Liver (tissue), 9 donors: ENCODE results near the gene PRICKLE4. TPM values are rescaled to one million over a fixed set of nuclear protein-coding genes. Genes with fewer than 3 reads are reported as not detected.

Experiments used
- DNase-seq: peaks from one replicate; pipeline ENCODE4 v3.0.0-alpha.2; 2017; ENCODE audit warnings: low spot score
- H3K27ac ChIP-seq, 2 donors: one replicate each; pipeline ENCODE4 v1.7.0; 2013; ENCODE audit warnings: inconsistent platforms in 2 of 2, low read length in 2 of 2, control low read depth in 1 of 2, low read depth in 1 of 2, mild to moderate bottlenecking in 1 of 2
- H3K27me3 ChIP-seq, 4 donors: one replicate each; pipeline versions ENCODE4 v1.6.1 to v1.7.0; 2013; ENCODE audit warnings: low read length in 3 of 4, inconsistent platforms in 1 of 4, mild to moderate bottlenecking in 1 of 4, moderate library complexity in 1 of 4; ENCODE audit not compliant: control insufficient read depth in 4 of 4, insufficient read depth in 4 of 4
- H3K36me3 ChIP-seq, 4 donors: one replicate each; pipeline versions ENCODE4 v1.6.1 to v1.7.0; 2013; ENCODE audit warnings: low read length in 3 of 4, mild to moderate bottlenecking in 3 of 4, low read depth in 1 of 4, moderate library complexity in 1 of 4; ENCODE audit not compliant: control insufficient read depth in 4 of 4, insufficient read depth in 3 of 4
- H3K4me1 ChIP-seq, 4 donors: one replicate each; pipeline versions ENCODE4 v1.6.1 to v1.7.0; 2013; ENCODE audit warnings: low read length in 3 of 4, mild to moderate bottlenecking in 3 of 4, moderate library complexity in 1 of 4; ENCODE audit not compliant: control insufficient read depth in 4 of 4, insufficient read depth in 4 of 4
- H3K4me3 ChIP-seq, 3 donors: one replicate each; pipeline versions ENCODE4 v1.6.1 to v1.7.0; 2013; ENCODE audit warnings: low read length in 3 of 3, control low read depth in 1 of 3, low read depth in 1 of 3, mild to moderate bottlenecking in 1 of 3
- H3K9ac ChIP-seq, 2 donors: one replicate each; pipeline ENCODE4 v1.7.0; 2013; ENCODE audit warnings: low read length in 2 of 2, mild to moderate bottlenecking in 2 of 2, moderate library complexity in 2 of 2, control low read depth in 1 of 2, low read depth in 1 of 2
- H3K9me3 ChIP-seq, 4 donors: one replicate each; pipeline versions ENCODE4 v1.6.1 to v1.7.0; 2013; ENCODE audit warnings: low read length in 3 of 4; ENCODE audit not compliant: control insufficient read depth in 4 of 4
- ATF3 ChIP-seq: IDR thresholded peaks from 2 replicates; pipeline ENCODE4 v1.6.1; 2016; ENCODE audit warnings: antibody characterized with exemption
- CTCF ChIP-seq: fragments of 150-350 bp; IDR thresholded peaks from 2 replicates; pipeline ENCODE4 v1.5.1; 2017; ENCODE audit warnings: improper control_type of control experiment, low read depth, low read length; ENCODE audit not compliant: missing input control
- EGR1 ChIP-seq, 2 donors: IDR thresholded peaks; 2 replicates each; pipeline ENCODE4 v1.6.1; 2016 to 2018; ENCODE audit warnings: antibody characterized with exemption in 2 of 2, low read depth in 2 of 2
- FOXA1 ChIP-seq: IDR thresholded peaks from 2 replicates; pipeline ENCODE4 v1.6.1; 2016; ENCODE audit warnings: antibody characterized with exemption
- FOXA2 ChIP-seq: IDR thresholded peaks from 2 replicates; pipeline ENCODE4 v1.6.1; 2016; ENCODE audit warnings: antibody characterized with exemption
- GABPA ChIP-seq, 2 donors: IDR thresholded peaks in 1 of 2; conservative IDR thresholded peaks in 1 of 2; 2 replicates each; pipeline ENCODE4 v1.6.1; 2016; ENCODE audit warnings: antibody characterized with exemption in 2 of 2, mild to moderate bottlenecking in 1 of 2, moderate library complexity in 1 of 2
- HNF4A ChIP-seq, 2 donors: conservative IDR thresholded peaks; 2 replicates each; pipeline ENCODE4 v1.6.1; 2016; ENCODE audit warnings: antibody characterized with exemption in 2 of 2, mild to moderate bottlenecking in 2 of 2
- HNF4G ChIP-seq: IDR thresholded peaks from 2 replicates; pipeline ENCODE4 v1.6.1; 2016; ENCODE audit warnings: antibody characterized with exemption
- JUND ChIP-seq, 2 donors: IDR thresholded peaks; 2 replicates each; pipeline ENCODE4 v1.6.1; 2016; ENCODE audit warnings: antibody characterized with exemption in 2 of 2
- MAX ChIP-seq: IDR thresholded peaks from 2 replicates; pipeline ENCODE4 v1.6.1; 2016; ENCODE audit warnings: antibody characterized with exemption
- NR2F2 ChIP-seq: IDR thresholded peaks from 2 replicates; pipeline ENCODE4 v1.6.1; 2016; ENCODE audit warnings: antibody characterized with exemption
- RAD21 ChIP-seq, 2 donors: IDR thresholded peaks; 2 replicates each; pipeline ENCODE4 v1.6.1; 2016; ENCODE audit warnings: antibody characterized with exemption in 2 of 2, mild to moderate bottlenecking in 2 of 2
- REST ChIP-seq: IDR thresholded peaks from 2 replicates; pipeline ENCODE4 v1.6.1; 2016; ENCODE audit warnings: antibody characterized with exemption, mild to moderate bottlenecking
- RXRA ChIP-seq, 2 donors: IDR thresholded peaks; 2 replicates each; pipeline ENCODE4 v1.6.1; 2017 to 2018; ENCODE audit warnings: antibody characterized with exemption in 2 of 2, mild to moderate bottlenecking in 1 of 2
- SP1 ChIP-seq: IDR thresholded peaks from 2 replicates; pipeline ENCODE4 v1.6.1; 2018; ENCODE audit warnings: antibody characterized with exemption, mild to moderate bottlenecking
- TAF1 ChIP-seq: conservative IDR thresholded peaks from 2 replicates; pipeline ENCODE4 v1.6.1; 2016; ENCODE audit warnings: antibody characterized with exemption, mild to moderate bottlenecking
- YY1 ChIP-seq: IDR thresholded peaks from 2 replicates; pipeline ENCODE4 v1.6.1; 2016; ENCODE audit warnings: antibody characterized with exemption, mild to moderate bottlenecking
- ZBTB33 ChIP-seq: IDR thresholded peaks from 2 replicates; pipeline ENCODE4 v1.6.1; 2016; ENCODE audit warnings: antibody characterized with exemption
- WGBS: extraction: QIAGEN DNeasy Blood & Tissue Kit; methylation state at CpG from one replicate; pipeline ENCODE4 v1.1.7; 2013; 5-methylcytosine and 5-hydroxymethylcytosine counted together
- polyA plus RNA-seq, 2 donors: library from polyadenylated mRNA; stranded (reverse) in 1 of 2; unstranded in 1 of 2; fragments of 200-250 nt in 1 of 2; fragments of >200 nt in 1 of 2; fragmentation: Nextera tagmentation in 1 of 2; extraction: Ambion mirVana in 1 of 2; gene quantifications; one replicate each; pipeline versions ENCODE4 v1.2.1 to v1.2.3, GENCODE V29; 2013 to 2015
- total RNA-seq, 2 donors: library from RNA; depleted of rRNA; stranded (reverse); fragments of >200 nt; gene quantifications; one replicate each; pipeline ENCODE4 v1.2.3, GENCODE V29; 2014
- donor health status: healthy.
- donor health status: healthy.
- donor health status: healthy.
- donor health status: healthy.
- donor health status: healthy.

Gene PRICKLE4
- total and polyA plus RNA-seq, 4 donors = 0.37 to 1.4 (median 0.98) TPM; not detected in 1

- Histone ChIP-seq H3K27me3 (no peaks in the 10 kb centered on the region), H3K9me3 (no peaks in the 10 kb centered on the region), H3K4me1 (peaks cover 0 to 13% (median 7%) of the 10 kb centered on the region in 4 donors), H3K36me3 (no peaks in the 10 kb centered on the region), H3K9ac (peak overlapping the region in 1 of 2 donors; percentile 47), H3K27ac (peak overlapping the region; percentile 81 to 90), H3K4me3 (peak overlapping the region; percentile 62 to 84 (median 77))
- TF ChIP-seq RAD21 (IDR thresholded peaks at IDR 0.05) (no peak), RXRA (IDR thresholded peaks at IDR 0.05) (no peak)
- WGBS = under 1% methylated on average over 76 of the region's 76 CpGs
- peak; percentile 52 for DNase-seq
Observed at GRCh38 chr6:41734666-41735426, 45.7 kb upstream of the PRICKLE4 start.

GRCh38 chr6:41735427-41736185 is 45.0 kb upstream of the PRICKLE4 start, which contains the start of gene TFEB:
Gene TFEB, minus strand, starts transcription at chr6:41735608. Its CDS starts 44,395 bp downstream, at chr6:41691213.
- Histone ChIP-seq H3K4me3 (peak within 1 kb of the TSS; percentile 62 to 84 (median 77)), H3K9ac (peak within 1 kb of the TSS in 1 of 2 donors; percentile 47), H3K36me3 (no peaks in the 10 kb centered on the region), H3K4me1 (peaks cover 0 to 13% (median 7%) of the 10 kb centered on the region in 4 donors), H3K9me3 (no peaks in the 10 kb centered on the region), H3K27ac (peak within 1 kb of the TSS; percentile 81 to 90), H3K27me3 (no peaks in the 10 kb centered on the region)
- whole genome bisulfite sequencing = 7% methylated on average over 50 of the region's 50 CpGs
- peak; percentile 98 for DNase-seq
- TF ChIP-seq GABPA (IDR thresholded peaks at IDR 0.05 in 1 of 2, conservative IDR thresholded peaks at IDR 0.05 in 1 of 2) = peak in 1 of 2 donors; percentile 72
- TF ChIP-seq MAX = no peak
- no peak for TF ChIP-seq SP1
- no peak for TF ChIP-seq HNF4G
- no peak for TF ChIP-seq REST
- no peak for TF ChIP-seq JUND (IDR thresholded peaks at IDR 0.05)
- peak; percentile 47 to 70 for TF ChIP-seq RAD21 (IDR thresholded peaks at IDR 0.05)
- no peak for TF ChIP-seq NR2F2
- TF ChIP-seq EGR1 (IDR thresholded peaks at IDR 0.05; ENCODE audit: low read depth in 2 of 2) = no peak
- no peak for TF ChIP-seq ATF3
- TF ChIP-seq RXRA (IDR thresholded peaks at IDR 0.05) = no peak
- no peak for TF ChIP-seq TAF1
- no peak for TF ChIP-seq FOXA1
- TF ChIP-seq CTCF = peak; percentile 97
- TF ChIP-seq FOXA2 = no peak
- TF ChIP-seq YY1 = peak; percentile 41
- no peak for TF ChIP-seq ZBTB33
- TF ChIP-seq HNF4A (conservative IDR thresholded peaks at IDR 0.05) = no peak
